Testis (tissue), 3 donors: ENCODE data around the gene METTL22. TPM values are rescaled to one million over a fixed set of nuclear protein-coding genes. Genes with fewer than 3 reads are reported as not detected.

Experiments used
- DNase-seq: peaks from one replicate; pipeline ENCODE4 v3.0.0-alpha.2; 2019
- H3K27ac ChIP-seq, 2 donors: fragments of 200-600 bp; sonication (generic); one replicate each; pipeline ENCODE4 v1.5.1; 2019
- H3K27me3 ChIP-seq: fragments of 200-600 bp; sonication (generic); one replicate; pipeline ENCODE4 v1.5.1; 2019
- H3K36me3 ChIP-seq: fragments of 200-600 bp; sonication (generic); one replicate; pipeline ENCODE4 v1.5.1; 2017; ENCODE audit warnings: low read depth; ENCODE audit errors: missing control alignments
- H3K4me1 ChIP-seq: fragments of 200-600 bp; sonication (generic); one replicate; pipeline ENCODE4 v1.5.1; 2019
- H3K4me3 ChIP-seq, 2 donors: fragments of 200-600 bp; sonication (generic); one replicate each; pipeline ENCODE4 v1.5.1; 2017 to 2019
- H3K9me3 ChIP-seq: fragments of 200-600 bp; sonication (generic); one replicate; pipeline ENCODE4 v1.5.1; 2017
- POLR2A ChIP-seq: fragments of 450-650 bp; IDR thresholded peaks from one replicate; pipeline ENCODE4 v1.6.1; 2017; ENCODE audit warnings: antibody characterized with exemption, mild to moderate bottlenecking, moderate library complexity
- WGBS, 2 donors: methylation state at CpG; one replicate each; pipeline ENCODE4 v1.1.5; 2018; 5-methylcytosine and 5-hydroxymethylcytosine counted together
- intact Hi-C: fragments of 100-400 bp; cut with DNase I; formaldehyde crosslinking; loops from one replicate; pipeline ENCODE4 v1.15.1; 2023; ENCODE audit warnings: low total_unique reads
- polyA plus RNA-seq: library from polyadenylated mRNA; stranded (reverse); fragments of 350-450 nt; fragmentation: Illumina TruSeq; extraction: RNeasy Lipid Tissue Mini Kit (QIAGEN cat#74804); gene quantifications from one replicate; pipeline ENCODE4 v1.2.3, GENCODE V29; 2014; ENCODE audit warnings: low read depth, low replicate concordance; ENCODE audit not compliant: insufficient read depth
- total RNA-seq, 2 donors: library from RNA; depleted of rRNA; stranded (reverse); fragments of >200 nt; gene quantifications; one replicate each; pipeline ENCODE4 v1.2.3, GENCODE V29; 2016
- TF ChIP-seq, protein P1 (sequence below), 3 experiments: fragments of 450-650 bp in 2 of 3; fragments of 200-600 bp in 1 of 3; sonication (generic) in 1 of 3; IDR thresholded peaks; one replicate each; pipeline ENCODE4 v1.5.1; 2016 to 2019; ENCODE audit warnings: antibody characterized with exemption in 3 of 3, mild to moderate bottlenecking in 2 of 3, moderate library complexity in 1 of 3

The METTL22 gene
- total and polyA plus RNA-seq, 3 donors from 2014 or later, result 74.5 to 93.1 (median 85.6) TPM

DNA sequence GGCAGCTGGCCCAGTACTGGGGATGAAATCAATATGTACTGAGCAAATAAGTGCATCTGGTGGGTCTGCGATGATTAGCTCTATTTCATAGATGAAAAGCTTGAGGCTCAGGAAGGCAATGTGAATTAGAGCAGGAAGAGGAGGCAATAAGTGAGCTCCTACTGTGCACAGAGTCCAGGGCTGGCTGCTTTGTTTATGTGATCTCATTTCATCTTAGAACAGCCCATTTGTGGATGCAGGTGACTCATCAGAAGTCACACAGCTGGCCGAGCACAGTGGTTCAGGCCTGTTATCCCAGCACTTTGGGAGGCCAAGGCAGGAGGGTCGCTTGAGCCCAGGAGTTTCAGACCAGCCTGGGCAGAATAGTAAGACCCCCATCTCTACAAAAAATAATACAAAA is 38.3 kb upstream of the METTL22 start:
- H3K9me3 ChIP-seq, result no peaks in the 10 kb centered on the region
- 89 to 96% methylated on average over 3 of the region's 3 CpGs for WGBS, 2 donors
- H3K27me3 ChIP-seq, result no peaks in the 10 kb centered on the region
- no peak for DNase-seq
- H3K27ac ChIP-seq, result no peak overlapping the region
- H3K4me3 ChIP-seq, result no peak overlapping the region
- H3K36me3 ChIP-seq, result no peaks in the 10 kb centered on the region
- no peaks in the 10 kb centered on the region for H3K4me1 ChIP-seq
- TF ChIP-seq POLR2A, result no peak
- TF ChIP-seq, protein P1, sequence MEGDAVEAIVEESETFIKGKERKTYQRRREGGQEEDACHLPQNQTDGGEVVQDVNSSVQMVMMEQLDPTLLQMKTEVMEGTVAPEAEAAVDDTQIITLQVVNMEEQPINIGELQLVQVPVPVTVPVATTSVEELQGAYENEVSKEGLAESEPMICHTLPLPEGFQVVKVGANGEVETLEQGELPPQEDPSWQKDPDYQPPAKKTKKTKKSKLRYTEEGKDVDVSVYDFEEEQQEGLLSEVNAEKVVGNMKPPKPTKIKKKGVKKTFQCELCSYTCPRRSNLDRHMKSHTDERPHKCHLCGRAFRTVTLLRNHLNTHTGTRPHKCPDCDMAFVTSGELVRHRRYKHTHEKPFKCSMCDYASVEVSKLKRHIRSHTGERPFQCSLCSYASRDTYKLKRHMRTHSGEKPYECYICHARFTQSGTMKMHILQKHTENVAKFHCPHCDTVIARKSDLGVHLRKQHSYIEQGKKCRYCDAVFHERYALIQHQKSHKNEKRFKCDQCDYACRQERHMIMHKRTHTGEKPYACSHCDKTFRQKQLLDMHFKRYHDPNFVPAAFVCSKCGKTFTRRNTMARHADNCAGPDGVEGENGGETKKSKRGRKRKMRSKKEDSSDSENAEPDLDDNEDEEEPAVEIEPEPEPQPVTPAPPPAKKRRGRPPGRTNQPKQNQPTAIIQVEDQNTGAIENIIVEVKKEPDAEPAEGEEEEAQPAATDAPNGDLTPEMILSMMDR (IDR thresholded peaks at IDR 0.05), result no peak
- intact Hi-C loops, result no loop called here

DNA sequence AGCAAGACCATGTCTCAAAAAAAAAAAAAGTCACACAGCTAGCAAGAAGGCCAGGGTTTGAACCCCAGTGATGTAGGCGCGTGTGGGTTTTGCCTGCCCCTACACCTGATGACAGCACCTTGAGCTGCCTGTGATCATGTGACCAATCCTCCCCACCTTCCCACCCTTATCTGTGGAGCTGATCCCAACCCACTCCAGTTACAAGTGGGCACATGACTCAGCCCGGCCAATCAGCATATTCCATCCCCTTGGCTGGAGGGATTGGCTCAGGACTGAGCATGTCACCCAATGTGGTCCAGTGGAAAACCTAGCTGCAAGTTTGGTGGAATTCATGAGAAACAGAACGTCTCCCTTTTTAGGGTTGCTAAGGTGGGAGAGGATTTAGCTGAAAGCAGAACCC is 37.8 kb upstream of the METTL22 start:
- H3K36me3 ChIP-seq, result no peaks in the 10 kb centered on the region
- 69 to 81% methylated on average over 4 of the region's 4 CpGs for WGBS, 2 donors
- H3K27ac ChIP-seq, result no peak overlapping the region
- intact Hi-C loops, result no loop called here
- DNase-seq, result no peak
- TF ChIP-seq, protein P1 (IDR thresholded peaks at IDR 0.05), result no peak
- TF ChIP-seq POLR2A, result no peak
- no peaks in the 10 kb centered on the region for H3K4me1 ChIP-seq
- H3K4me3 ChIP-seq, result no peak overlapping the region
- no peaks in the 10 kb centered on the region for H3K9me3 ChIP-seq
- H3K27me3 ChIP-seq, result no peaks in the 10 kb centered on the region

DNA sequence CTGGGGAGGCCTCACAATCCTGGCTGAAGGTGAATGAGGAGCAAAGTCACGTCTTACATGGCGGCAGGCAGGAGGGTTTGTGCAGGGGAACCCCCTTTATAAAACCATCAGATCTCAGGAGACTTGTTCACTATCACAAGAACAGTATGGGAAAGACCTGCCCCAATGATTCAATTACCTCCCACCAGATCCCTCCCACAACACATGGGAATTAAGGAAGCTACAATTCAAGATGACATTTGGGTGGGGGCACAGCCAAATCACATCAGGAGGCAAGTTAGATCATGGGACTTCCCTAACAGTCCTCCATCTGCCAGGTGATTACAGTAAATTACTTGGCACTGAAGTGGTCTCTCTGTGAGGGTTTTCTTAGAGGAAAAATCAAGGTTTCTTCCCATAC is 36.5 kb upstream of the METTL22 start:
- 78 to 81% methylated on average over 2 of the region's 2 CpGs for WGBS, 2 donors
- H3K4me3 ChIP-seq, result no peak overlapping the region
- intact Hi-C loops, result no loop called here
- H3K4me1 ChIP-seq, result peaks cover 6% of the 10 kb centered on the region
- no peaks in the 10 kb centered on the region for H3K36me3 ChIP-seq
- TF ChIP-seq, protein P1 (IDR thresholded peaks at IDR 0.05), result no peak
- TF ChIP-seq POLR2A, result no peak
- DNase-seq, result no peak
- H3K27me3 ChIP-seq, result no peaks in the 10 kb centered on the region
- H3K27ac ChIP-seq, result no peak overlapping the region
- H3K9me3 ChIP-seq, result no peaks in the 10 kb centered on the region

DNA sequence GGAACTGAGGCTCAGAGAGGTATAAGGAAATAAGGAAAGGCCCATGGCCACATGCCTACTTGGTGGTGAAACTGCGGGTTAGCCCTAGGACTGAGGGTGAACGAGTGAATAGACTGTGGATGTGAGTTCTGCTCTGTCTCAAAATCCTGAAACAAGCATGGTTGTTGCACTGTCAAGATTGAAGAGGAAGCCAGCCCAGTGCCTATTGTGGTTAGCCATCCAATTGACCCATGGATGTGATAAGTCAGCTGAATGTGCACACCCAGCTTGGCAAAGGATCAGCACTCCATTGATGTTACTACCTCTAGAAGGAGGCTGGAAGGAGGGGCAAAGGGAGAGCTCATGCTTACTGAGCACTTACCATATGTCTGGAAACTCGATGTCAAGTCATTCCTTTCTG is 35.6 kb upstream of the METTL22 start:
- intact Hi-C loops, result no loop called here
- no peak overlapping the region for H3K27ac ChIP-seq
- no peaks in the 10 kb centered on the region for H3K27me3 ChIP-seq
- H3K4me3 ChIP-seq, result no peak overlapping the region
- no peaks in the 10 kb centered on the region for H3K36me3 ChIP-seq
- 81 to 88% methylated on average over 3 of the region's 3 CpGs for WGBS, 2 donors
- no peaks in the 10 kb centered on the region for H3K9me3 ChIP-seq
- no peak for TF ChIP-seq POLR2A
- TF ChIP-seq, protein P1 (IDR thresholded peaks at IDR 0.05), result no peak
- H3K4me1 ChIP-seq, result peaks cover 9% of the 10 kb centered on the region
- no peak for DNase-seq

DNA sequence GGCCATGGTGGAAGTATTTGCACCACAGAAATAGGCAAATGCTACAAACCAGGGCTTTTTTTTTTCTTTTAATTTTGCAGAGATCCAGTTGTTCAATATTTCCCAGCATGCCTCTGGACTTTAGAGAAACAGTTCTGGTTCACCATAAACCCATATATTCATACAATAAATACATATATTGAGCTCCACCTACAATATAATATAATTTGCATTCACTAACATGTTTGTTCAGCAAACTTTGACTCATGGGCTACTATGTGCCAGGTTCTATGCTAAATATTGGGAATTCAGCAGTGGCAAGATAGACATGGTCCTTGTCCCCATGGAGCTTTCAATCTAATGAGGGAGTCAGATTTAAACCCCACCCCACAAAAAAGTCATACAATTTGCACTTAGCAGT is 34.4 kb upstream of the METTL22 start:
- no peak for DNase-seq
- intact Hi-C loops, result no loop called here
- Histone ChIP-seq H3K27ac (no peak overlapping the region), H3K27me3 (no peaks in the 10 kb centered on the region), H3K9me3 (no peaks in the 10 kb centered on the region), H3K36me3 (no peaks in the 10 kb centered on the region), H3K4me1 (peaks cover 9% of the 10 kb centered on the region), H3K4me3 (no peak overlapping the region)
- TF ChIP-seq POLR2A, result no peak
- TF ChIP-seq, protein P1 (IDR thresholded peaks at IDR 0.05), result no peak
